Stimulated activated naive CD8-positive, alpha-beta T cell treated with anti-CD3 and anti-CD28 coated beads, Interleukin-15, Interleukin-2, amounts not matched to agents 100 U/mL and 50 U/mL, for 24 hours (primary cell): ENCODE measurements around the gene BMP7.
"Not testable (repeated sequence)": the region's sequence is repeated elsewhere in the genome, so short reads cannot be mapped to it uniquely, and the experiment has no call there.

ENCODE experiments used
- ATAC-seq: fragments of 150-1000 bp; cut with Tn5 transposase; one replicate; pipeline ENCODE4 v1.10.0; 2021
- DNase-seq: peaks from one replicate; pipeline ENCODE4 v3.0.0; 2021

BMP7 gene

GRCh38 chr20:57265336-57265996 lies 975 bp downstream of the BMP7 start:
- no peak for ATAC-seq

GRCh38 chr20:57264908-57265335 lies 1.5 kb downstream of the BMP7 start:
- not testable (repeated sequence) for DNase-seq, ATAC-seq

More at GRCh38 chr20:57265336-57265996, 975 bp downstream of the BMP7 start:
- DNase-seq = no peak

- peak; percentile 31 for DNase-seq
- ATAC-seq = peak; percentile 29
Measured at GRCh38 chr20:57263801-57264792, 2.3 kb downstream of the BMP7 start.

- no peak for DNase-seq
Measured at GRCh38 chr20:57262784-57263609, 3.4 kb downstream of the BMP7 start.

GRCh38 chr20:57262301-57262700 lies 4.1 kb downstream of the BMP7 start:
- no peak for ATAC-seq

More at GRCh38 chr20:57262784-57263609, 3.4 kb downstream of the BMP7 start:
- no peak for ATAC-seq

GRCh38 chr20:57261457-57262251 lies 4.8 kb downstream of the BMP7 start:
- no peak for ATAC-seq
- DNase-seq = no peak

More at GRCh38 chr20:57262301-57262700, 4.1 kb downstream of the BMP7 start:
- no peak for DNase-seq

GRCh38 chr20:57260934-57261333 lies 5.5 kb downstream of the BMP7 start:
- no peak for ATAC-seq
- DNase-seq = no peak

- no peak for ATAC-seq
- no peak for DNase-seq
Measured at GRCh38 chr20:57259938-57260921, 6.2 kb downstream of the BMP7 start.

GRCh38 chr20:57259121-57259937 lies 7.1 kb downstream of the BMP7 start:
- ATAC-seq (no peak), DNase-seq (no peak)

- ATAC-seq = no peak
- DNase-seq = no peak
Measured at GRCh38 chr20:57257701-57258453, 8.6 kb downstream of the BMP7 start.

GRCh38 chr20:57256908-57257307 lies 9.5 kb downstream of the BMP7 start:
- DNase-seq (no peak), ATAC-seq (no peak)

GRCh38 chr20:57256205-57256604 lies 10.2 kb downstream of the BMP7 start:
- ATAC-seq = no peak

GRCh38 chr20:57255183-57255582 lies 11.3 kb downstream of the BMP7 start:
- ATAC-seq (no peak), DNase-seq (no peak)

More at GRCh38 chr20:57256205-57256604, 10.2 kb downstream of the BMP7 start:
- DNase-seq = no peak

GRCh38 chr20:57252559-57253162 lies 13.8 kb downstream of the BMP7 start:
- ATAC-seq = no peak
- DNase-seq = no peak

GRCh38 chr20:57251949-57252348 lies 14.5 kb downstream of the BMP7 start:
- DNase-seq (no peak), ATAC-seq (no peak)

GRCh38 chr20:57251344-57251743 lies 15.1 kb downstream of the BMP7 start:
- DNase-seq (peak; percentile 13), ATAC-seq (peak; percentile 57)

- ATAC-seq (peak; percentile 64), DNase-seq (peak; percentile 33)
Measured at GRCh38 chr20:57250607-57251343, 15.7 kb downstream of the BMP7 start.
